Stimulated activated naive CD8-positive, alpha-beta T cell treated with anti-CD3 and anti-CD28 coated beads, Interleukin-15, Interleukin-2, amounts not matched to agents 100 U/mL and 50 U/mL, for 24 hours (primary cell): ENCODE measurements around the gene RNF4.
"Not testable (repeated sequence)": the region's sequence is repeated elsewhere in the genome, so short reads cannot be mapped to it uniquely, and the experiment has no call there.

ENCODE experiments used
- ATAC-seq: fragments of 150-1000 bp; cut with Tn5 transposase; one replicate; pipeline ENCODE4 v1.10.0; 2021
- DNase-seq: peaks from one replicate; pipeline ENCODE4 v3.0.0; 2021

The RNF4 gene

DNA sequence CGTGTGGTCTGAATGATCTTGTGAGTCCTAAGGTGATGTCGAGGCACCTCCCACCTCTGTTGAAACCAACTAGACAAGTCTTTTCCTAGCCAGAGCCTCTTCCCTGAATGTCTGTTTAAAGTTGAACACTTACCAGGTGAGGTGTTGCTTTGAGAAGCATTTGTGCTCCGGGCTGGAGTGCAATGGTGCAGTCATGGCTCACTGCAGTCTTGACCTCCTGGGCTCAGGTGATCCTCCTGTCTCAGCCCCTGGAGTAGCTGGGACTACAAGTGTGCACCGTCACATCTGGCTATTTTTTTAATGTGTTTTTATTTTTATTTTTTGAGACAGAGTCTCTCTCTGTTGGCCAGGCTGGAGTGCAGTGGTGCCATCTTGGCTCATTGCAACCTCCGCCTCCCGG, 18.1 kb downstream of the RNF4 start:
- ATAC-seq (no peak), DNase-seq (no peak)

DNA sequence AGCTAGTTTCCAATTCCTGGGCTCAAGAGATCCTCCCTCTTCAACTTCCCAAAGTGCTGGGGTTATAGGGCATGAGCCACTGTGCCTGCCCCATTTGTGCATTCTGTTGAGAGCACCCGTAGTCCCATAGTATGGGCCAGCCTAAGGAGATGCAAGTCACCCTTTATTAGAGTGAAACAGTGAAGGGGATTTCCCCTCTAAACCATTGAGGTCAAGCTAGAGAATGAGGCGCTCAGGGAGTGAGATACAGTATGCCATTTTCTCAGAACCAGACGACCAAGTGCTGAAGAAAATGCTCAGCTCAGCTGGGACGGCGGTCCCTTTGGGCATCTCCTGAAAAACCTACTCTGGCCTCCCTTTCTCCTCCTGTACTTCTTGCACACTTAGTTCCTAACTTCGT, 18.7 kb downstream of the RNF4 start:
- DNase-seq (no peak), ATAC-seq (peak; percentile 75)

DNA sequence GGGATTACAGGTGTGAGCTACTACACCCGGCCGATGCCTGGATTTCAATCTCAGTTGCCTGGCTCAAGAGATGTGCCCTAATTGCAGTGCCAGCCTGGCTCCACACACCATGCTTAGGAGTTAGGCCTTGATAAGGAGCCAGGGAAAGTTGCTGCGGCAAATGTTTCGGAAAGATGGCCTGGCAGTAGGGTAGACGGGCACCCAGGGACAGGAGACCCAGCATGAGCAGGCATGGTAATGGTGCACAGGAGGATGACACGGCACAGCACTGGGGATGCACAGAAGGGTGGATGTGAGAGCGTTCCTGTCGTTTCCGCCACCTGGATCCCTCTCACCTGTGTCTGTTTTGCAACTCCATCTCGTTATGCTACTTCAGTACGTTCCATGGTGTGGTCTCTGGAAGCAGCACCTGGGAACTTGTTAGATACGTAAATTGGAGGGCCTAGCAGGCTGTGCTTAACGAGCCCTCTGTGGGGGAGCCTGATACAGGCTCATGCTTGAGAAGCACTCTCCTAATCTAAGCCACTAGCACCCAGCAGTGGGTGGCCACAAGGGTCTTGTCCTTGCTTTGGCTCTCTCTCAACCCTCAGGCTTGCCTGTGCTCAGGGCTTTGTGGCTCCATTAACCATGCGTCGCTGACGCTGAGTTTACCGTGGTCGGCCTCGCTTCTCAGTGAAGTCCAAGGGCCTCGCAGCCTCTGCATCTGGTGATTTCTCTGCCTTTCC, 20.3 kb downstream of the RNF4 start:
- ATAC-seq = no peak
- DNase-seq = no peak

- ATAC-seq (no peak), DNase-seq (no peak)
Observed at GRCh38 chr4:2489841-2490552, 21.1 kb downstream of the RNF4 start.

DNA sequence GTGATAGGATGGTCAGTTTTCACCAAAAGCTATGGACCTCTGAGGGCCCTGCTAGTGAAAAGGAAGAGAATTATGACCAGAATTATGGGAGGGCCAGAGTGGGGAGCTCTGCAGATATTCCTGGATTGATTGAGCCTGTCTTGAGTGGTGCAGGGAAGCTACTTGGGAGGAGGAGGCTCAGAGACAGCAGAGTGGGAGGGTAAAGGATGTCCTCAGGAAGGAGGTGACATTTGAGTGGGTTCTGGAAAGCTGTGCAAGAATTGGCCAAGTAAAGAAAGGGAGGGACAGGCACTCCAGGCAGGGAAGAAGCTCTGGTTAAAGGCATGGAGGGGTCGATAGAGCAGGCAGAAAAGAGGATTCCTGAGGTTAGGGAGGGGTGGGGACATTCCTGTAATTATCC, 24.1 kb downstream of the RNF4 start:
- no peak for ATAC-seq
- no peak for DNase-seq

- DNase-seq (no peak), ATAC-seq (no peak)
Observed at GRCh38 chr4:2494992-2495391, 26.1 kb downstream of the RNF4 start.

GRCh38 chr4:2497324-2497723, 28.4 kb downstream of the RNF4 start:
- ATAC-seq = no peak

DNA sequence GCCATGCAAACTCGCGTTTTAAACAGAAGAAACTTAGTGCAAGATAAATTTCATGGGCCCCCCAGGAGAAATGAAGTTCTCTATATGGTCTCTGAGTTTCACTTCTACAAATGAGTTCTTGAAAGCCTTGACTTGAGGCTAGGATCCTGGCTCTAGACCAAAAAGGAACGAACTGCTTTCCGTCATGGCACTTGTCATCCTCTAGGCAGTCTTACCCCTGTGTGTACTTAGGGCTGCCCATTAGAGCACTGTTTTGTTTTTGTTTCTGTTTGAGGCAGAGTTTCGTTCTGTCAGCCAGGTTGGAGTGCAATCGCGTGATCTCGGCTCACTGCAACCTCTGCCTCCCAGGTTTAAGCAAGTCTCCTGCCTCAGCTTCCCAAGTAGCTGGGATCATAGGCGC, 29.0 kb downstream of the RNF4 start:
- DNase-seq = no peak
- no peak for ATAC-seq

More at GRCh38 chr4:2497324-2497723, 28.4 kb downstream of the RNF4 start:
- no peak for DNase-seq

GRCh38 chr4:2500547-2500946, 31.6 kb downstream of the RNF4 start:
- ATAC-seq = peak; percentile 74
- no peak for DNase-seq

GRCh38 chr4:2501034-2501594, 32.2 kb downstream of the RNF4 start:
- DNase-seq (no peak), ATAC-seq (peak; percentile 10)

DNA sequence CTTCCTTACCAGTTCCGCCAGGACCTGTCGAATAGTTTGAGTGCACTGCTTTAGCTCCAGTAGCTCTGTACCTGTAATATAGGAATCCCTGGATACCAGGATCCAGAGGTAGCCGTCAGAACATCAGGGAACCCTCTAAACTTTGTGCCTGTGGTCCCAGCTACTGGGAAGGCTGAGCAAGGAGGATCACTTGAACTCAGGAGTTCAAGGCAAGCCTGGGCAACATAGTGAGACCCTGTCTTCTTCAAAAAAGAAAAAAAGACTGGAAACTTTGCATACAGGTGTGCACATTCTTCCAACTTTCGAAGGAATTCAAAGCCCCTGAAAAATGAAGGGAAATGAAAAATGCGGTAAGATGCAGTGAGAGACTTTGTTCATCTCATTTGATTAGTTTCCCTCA, 34.9 kb downstream of the RNF4 start:
- ATAC-seq (no peak), DNase-seq (no peak)

GRCh38 chr4:2507259-2507658, 38.4 kb downstream of the RNF4 start:
- no peak for ATAC-seq
- DNase-seq = no peak

DNA sequence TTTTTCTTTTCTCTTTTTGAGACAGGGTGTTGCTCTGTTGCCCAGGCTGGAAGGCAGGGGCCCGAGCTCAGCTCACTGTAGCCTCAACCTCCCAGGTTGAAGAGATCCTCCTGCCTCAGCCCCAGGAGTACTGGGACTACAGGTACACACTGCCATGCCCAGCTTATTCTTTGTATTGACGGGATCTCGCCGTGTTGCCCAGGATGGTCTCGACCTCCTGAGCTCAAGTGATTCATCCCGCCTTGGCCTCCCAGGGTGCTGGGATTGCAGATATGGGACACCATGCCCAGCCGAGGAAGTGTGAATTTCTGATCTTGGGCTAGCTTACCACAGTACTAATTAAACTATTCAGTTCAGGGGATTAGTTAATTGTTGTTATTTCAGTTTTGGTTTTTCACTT, 38.9 kb downstream of the RNF4 start:
- DNase-seq (no peak), ATAC-seq (no peak)

GRCh38 chr4:2510351-2511259, 41.7 kb downstream of the RNF4 start:
- ATAC-seq (no peak), DNase-seq (no peak)

- no peak for DNase-seq
- no peak for ATAC-seq
Observed at GRCh38 chr4:2511645-2512131, 42.8 kb downstream of the RNF4 start.

DNA sequence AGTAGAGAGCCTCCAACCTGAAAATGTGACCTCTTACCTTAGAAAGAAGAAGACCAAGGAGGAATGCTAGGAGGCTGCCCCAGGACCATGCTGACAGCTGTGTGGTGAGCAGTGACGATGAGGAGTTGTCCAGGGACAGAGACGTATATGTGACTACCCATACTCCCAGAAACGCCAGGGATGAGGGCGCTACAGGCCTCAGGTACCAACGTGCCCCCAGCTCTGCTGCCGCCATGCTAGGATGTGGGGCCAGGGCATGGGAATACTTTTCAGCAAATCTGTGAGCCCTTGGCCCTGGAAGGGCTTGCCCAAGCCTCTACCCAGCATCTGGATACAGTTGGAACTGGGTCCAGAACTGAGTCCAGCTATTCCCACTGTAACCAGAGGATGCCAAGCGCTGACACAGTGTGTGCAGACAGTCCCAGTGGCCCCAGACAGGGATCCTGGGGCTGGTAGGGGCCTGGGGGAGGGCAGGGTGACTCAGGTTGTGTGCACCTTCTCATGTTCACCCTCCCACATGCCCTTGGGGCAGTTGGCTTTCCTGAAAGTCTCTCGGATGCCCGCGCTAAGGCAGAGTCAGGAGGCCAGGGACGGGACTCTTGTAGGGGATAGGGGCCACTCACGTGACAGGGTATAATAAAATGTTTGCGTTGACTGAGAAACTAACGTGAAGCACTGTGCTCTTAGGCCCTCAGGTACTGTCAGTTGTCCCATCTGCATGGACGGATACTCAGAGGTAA, 43.7 kb downstream of the RNF4 start:
- no peak for ATAC-seq
- DNase-seq = no peak

DNA sequence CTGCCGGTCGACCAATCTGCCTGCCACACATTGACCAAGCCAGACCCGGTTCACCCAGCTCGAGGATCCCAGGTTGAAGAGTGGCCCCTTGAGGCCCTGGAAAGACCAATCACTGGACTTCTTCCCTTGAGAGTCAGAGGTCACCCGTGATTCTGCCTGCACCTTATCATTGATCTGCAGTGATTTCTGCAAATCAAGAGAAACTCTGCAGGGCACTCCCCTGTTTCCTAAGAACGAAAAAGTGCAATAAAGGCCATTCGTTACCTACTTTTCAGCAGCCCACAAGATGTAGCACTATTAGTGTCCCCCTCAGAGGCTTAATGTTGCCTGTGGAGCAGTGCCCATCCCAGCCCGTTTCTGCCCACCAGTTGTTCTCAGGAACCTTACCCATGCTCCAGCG, 45.3 kb downstream of the RNF4 start:
- ATAC-seq, DNase-seq: not testable (repeated sequence)

DNA sequence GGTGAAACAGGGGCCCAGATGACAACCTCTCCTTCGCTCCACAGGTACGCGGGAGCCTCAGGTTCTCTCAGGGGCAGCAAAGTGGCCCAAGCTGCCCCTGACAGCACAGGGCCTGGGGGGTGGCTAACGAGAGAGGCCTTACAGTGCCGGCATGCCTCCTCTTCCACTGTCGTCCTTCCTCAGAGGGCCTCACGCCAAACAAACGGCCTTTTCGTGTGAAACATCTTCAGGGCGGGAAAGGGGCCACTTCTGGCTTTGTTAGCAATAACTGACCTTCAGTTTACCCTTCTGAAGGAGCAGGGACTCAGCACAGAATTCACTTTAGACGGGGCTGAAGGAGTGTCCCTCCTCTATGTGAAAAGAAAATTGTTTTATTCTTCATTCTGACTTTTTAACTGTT, 46.0 kb downstream of the RNF4 start:
- ATAC-seq, DNase-seq: not testable (repeated sequence)

GRCh38 chr4:2515830-2516550, 47.1 kb downstream of the RNF4 start:
- no peak for DNase-seq
- no peak for ATAC-seq

- no peak for ATAC-seq
- DNase-seq = no peak
Observed at GRCh38 chr4:2516635-2517034, 47.7 kb downstream of the RNF4 start.

DNA sequence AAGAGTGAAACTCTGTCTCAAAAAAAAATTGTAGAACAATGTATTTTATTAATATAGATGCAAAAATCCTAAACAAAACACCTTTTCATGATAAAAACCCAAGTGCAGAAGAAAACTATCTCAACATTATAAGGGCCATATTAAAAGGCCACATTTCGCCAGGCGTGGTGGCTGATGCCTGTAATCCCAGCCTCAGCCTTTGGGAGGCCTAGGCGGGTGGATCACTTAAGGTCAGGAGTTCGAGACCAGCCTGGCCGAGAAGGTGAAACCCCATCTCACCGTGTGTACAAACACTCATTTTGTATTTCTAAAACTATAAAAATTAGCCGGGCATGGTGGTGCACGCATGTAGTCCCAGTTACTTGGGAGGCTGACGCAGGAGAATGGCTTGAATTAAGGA, 57.7 kb downstream of the RNF4 start:
- ATAC-seq = no peak
- no peak for DNase-seq
